ENCODE data around the gene ITPR2. TPM values are rescaled to one million over a fixed set of nuclear protein-coding genes. Genes with fewer than 3 reads are reported as not detected.

ITPR2 gene
- total RNA-seq, 3 donors from 2014 or later (not counting 1 experiment from before 2014, with no cell fraction given): 59.1 to 70.7 (median 68.2) TPM

- intact Hi-C loops (cut with micrococcal nuclease): no loop called here
- H3K4me3 Mint-ChIP-seq: peak overlapping the region; percentile 63
- H3K4me3 ChIP-seq (ENCODE audit: low read length): no peak overlapping the region
- no peaks in the 10 kb centered on the region for H3K27me3 ChIP-seq (ENCODE audit: control insufficient read depth, insufficient read depth, low read length)
- ATAC-seq (peak; percentile 61 to 69 (median 61)), DNase-seq (no peak)
- H3K27ac ChIP-seq (ENCODE audit: low read length): no peak overlapping the region
- H3K9me3 Mint-ChIP-seq: no peaks in the 10 kb centered on the region
- H3K27ac Mint-ChIP-seq: peak overlapping the region; percentile 39 to 62
- no peaks in the 10 kb centered on the region for H3K27me3 Mint-ChIP-seq (ENCODE audit: low read depth in 2 of 2)
- 29% methylated on average over 7 of the region's 7 CpGs for WGBS (ENCODE audit: insufficient coverage)
- no peaks in the 10 kb centered on the region for H3K9me3 ChIP-seq (ENCODE audit: control insufficient read depth, insufficient read depth, low read length)
- H3K4me1 Mint-ChIP-seq: peaks cover 63 to 67% of the 10 kb centered on the region in 2 donors
- H3K36me3 Mint-ChIP-seq: no peaks in the 10 kb centered on the region
- no peaks in the 10 kb centered on the region for H3K36me3 ChIP-seq (ENCODE audit: control insufficient read depth, insufficient read depth, low read length)
- H3K4me1 ChIP-seq (ENCODE audit: control insufficient read depth, insufficient read depth, low read length): peaks cover 4% of the 10 kb centered on the region
- TF ChIP-seq CTCF (IDR thresholded peaks at IDR 0.05): no peak
These were observed 82.3 kb downstream of the ITPR2 start for GRCh38 chr12:26750531-26751175.

GRCh38 chr12:26749781-26750180 is 83.2 kb downstream of the ITPR2 start:
- DNase-seq: no peak
- H3K4me3 Mint-ChIP-seq: peak overlapping the region; percentile 17
- intact Hi-C loops (cut with micrococcal nuclease): no loop called here
- TF ChIP-seq CTCF (IDR thresholded peaks at IDR 0.05): no peak
- Histone ChIP-seq H3K9me3 (ENCODE audit: control insufficient read depth, insufficient read depth, low read length) (no peaks in the 10 kb centered on the region), H3K27ac (ENCODE audit: low read length) (no peak overlapping the region), H3K4me1 (ENCODE audit: control insufficient read depth, insufficient read depth, low read length) (peaks cover 4% of the 10 kb centered on the region), H3K27me3 (ENCODE audit: control insufficient read depth, insufficient read depth, low read length) (no peaks in the 10 kb centered on the region), H3K36me3 (ENCODE audit: control insufficient read depth, insufficient read depth, low read length) (no peaks in the 10 kb centered on the region), H3K4me3 (ENCODE audit: low read length) (no peak overlapping the region)
- H3K27me3 Mint-ChIP-seq (ENCODE audit: low read depth in 2 of 2): no peaks in the 10 kb centered on the region
- H3K4me1 Mint-ChIP-seq: peaks cover 63 to 67% of the 10 kb centered on the region in 2 donors
- no peaks in the 10 kb centered on the region for H3K9me3 Mint-ChIP-seq
- no peaks in the 10 kb centered on the region for H3K36me3 Mint-ChIP-seq
- ATAC-seq: no peak
- peak overlapping the region in 1 of 2 donors; percentile 62 for H3K27ac Mint-ChIP-seq

GRCh38 chr12:26748741-26749431 is 84.1 kb downstream of the ITPR2 start:
- intact Hi-C loops (cut with micrococcal nuclease): no loop called here
- no peak for DNase-seq
- Mint-ChIP-seq H3K4me1 (peaks cover 69 to 74% of the 10 kb centered on the region in 2 donors), H3K4me3 (peak overlapping the region; percentile 77), H3K27me3 (ENCODE audit: low read depth in 2 of 2) (no peaks in the 10 kb centered on the region), H3K27ac (peak overlapping the region; percentile 74 to 75), H3K9me3 (no peaks in the 10 kb centered on the region), H3K36me3 (no peaks in the 10 kb centered on the region)
- Histone ChIP-seq H3K4me3 (ENCODE audit: low read length) (no peak overlapping the region), H3K9me3 (ENCODE audit: control insufficient read depth, insufficient read depth, low read length) (no peaks in the 10 kb centered on the region), H3K27me3 (ENCODE audit: control insufficient read depth, insufficient read depth, low read length) (no peaks in the 10 kb centered on the region), H3K27ac (ENCODE audit: low read length) (no peak overlapping the region), H3K36me3 (ENCODE audit: control insufficient read depth, insufficient read depth, low read length) (no peaks in the 10 kb centered on the region), H3K4me1 (ENCODE audit: control insufficient read depth, insufficient read depth, low read length) (peaks cover 4% of the 10 kb centered on the region)
- peak; percentile 37 to 50 (median 40) for ATAC-seq
- no peak for TF ChIP-seq CTCF (IDR thresholded peaks at IDR 0.05)
- 34% methylated on average over 2 of the region's 4 CpGs for WGBS (ENCODE audit: insufficient coverage)
